ENCODE data around the gene FOXS1. TPM values are rescaled to one million over a fixed set of nuclear protein-coding genes. Genes with fewer than 3 reads are reported as not detected.

Gene FOXS1
- total and polyA plus RNA-seq, 7 donors, result 0.59 to 3.8 (median 0.87) TPM

DNA sequence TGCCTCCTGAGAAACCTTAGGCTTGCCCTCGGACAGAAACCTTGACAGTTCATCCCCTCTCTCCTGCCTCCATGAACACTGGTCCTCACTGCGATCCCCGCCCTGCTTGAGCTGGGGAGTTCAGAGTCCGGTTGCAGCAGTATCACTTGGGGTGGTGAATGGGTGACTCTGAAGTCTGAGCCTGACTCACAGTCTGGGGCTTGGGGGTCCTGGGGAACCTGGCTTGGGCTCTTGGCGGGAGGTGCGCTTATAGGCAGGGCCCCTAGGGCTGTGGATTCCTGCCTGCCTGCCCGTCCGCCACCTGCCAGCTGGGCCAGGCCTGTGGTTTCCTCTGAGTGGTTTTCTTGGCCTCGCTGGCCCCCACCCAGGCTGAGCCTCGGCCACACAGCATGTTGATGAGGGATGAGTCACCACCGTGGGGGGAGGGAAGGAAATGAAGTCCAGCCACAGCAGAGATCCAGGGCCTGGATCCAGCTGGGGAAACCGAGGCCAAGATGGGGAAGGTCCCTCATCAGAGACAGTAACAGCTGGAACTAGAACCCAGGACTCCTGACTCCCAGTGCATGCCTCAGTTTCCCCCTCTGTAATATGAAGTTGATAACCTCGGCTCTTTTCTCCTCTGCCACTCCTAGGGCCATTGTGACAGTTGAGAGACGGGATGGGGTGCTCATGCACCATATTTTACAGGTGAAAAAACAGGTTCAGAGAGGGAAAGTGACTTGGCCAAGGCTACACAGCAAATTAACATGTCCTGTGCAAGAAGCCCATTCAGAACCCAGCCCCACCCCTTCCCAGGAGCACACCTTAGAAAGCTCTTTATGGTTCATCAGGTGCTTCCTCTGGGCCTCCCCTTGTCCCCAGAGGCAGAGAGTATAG lies 9.2 kb downstream of the FOXS1 start:
- 19 to 27% (median 19%) methylated on average over 14 of the region's 14 CpGs for WGBS, 3 donors
- Histone ChIP-seq H3K9me3 (no peaks in the 10 kb centered on the region), H3K36me3 (ENCODE audit: insufficient read depth in 1 of 2, low read depth in 1 of 2) (peaks cover 0 to 42% of the 10 kb centered on the region in 2 donors), H3K4me3 (no peak overlapping the region), H3K4me1 (peaks cover 31% of the 10 kb centered on the region), H3K27me3 (ENCODE audit: insufficient read depth in 3 of 3, low read length in 2 of 3) (no peaks in the 10 kb centered on the region), H3K27ac (peak overlapping the region; percentile 67)
- peak; percentile 81 to 93 (median 87) for ATAC-seq
- DNase-seq, result peak; percentile 90 to 94
- TF ChIP-seq, protein P1, sequence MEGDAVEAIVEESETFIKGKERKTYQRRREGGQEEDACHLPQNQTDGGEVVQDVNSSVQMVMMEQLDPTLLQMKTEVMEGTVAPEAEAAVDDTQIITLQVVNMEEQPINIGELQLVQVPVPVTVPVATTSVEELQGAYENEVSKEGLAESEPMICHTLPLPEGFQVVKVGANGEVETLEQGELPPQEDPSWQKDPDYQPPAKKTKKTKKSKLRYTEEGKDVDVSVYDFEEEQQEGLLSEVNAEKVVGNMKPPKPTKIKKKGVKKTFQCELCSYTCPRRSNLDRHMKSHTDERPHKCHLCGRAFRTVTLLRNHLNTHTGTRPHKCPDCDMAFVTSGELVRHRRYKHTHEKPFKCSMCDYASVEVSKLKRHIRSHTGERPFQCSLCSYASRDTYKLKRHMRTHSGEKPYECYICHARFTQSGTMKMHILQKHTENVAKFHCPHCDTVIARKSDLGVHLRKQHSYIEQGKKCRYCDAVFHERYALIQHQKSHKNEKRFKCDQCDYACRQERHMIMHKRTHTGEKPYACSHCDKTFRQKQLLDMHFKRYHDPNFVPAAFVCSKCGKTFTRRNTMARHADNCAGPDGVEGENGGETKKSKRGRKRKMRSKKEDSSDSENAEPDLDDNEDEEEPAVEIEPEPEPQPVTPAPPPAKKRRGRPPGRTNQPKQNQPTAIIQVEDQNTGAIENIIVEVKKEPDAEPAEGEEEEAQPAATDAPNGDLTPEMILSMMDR (IDR thresholded peaks at IDR 0.05), result no peak
- intact Hi-C loops (cut with DNase I), result loop anchor here in 1 of 2 donors (5.0 kb wide), 1 partner anchor 109 kb away; no protein-coding TSS in a partner anchor

DNA sequence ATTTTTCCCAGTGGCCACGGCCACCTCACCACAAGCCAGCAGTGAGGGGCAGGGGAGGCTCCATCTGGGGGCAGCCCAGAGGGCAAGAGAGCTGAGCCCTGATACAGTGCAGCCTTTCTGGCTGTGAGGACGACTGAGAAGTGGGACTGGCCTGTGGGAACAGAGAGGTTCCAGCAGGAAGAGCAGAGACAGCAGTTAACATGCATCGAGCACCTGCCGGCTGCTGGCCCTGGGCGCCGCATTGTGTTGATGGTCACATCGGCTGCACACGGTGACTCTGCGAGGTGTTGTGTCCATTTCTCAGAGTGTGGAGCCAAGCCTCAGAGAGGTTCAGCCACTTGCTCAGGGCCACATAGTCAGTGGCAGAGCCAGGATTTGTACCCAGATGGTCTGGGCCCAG lies 9.8 kb downstream of the FOXS1 start:
- peak in 2 of 4 donors; percentile 0 to 1 for ATAC-seq

DNA sequence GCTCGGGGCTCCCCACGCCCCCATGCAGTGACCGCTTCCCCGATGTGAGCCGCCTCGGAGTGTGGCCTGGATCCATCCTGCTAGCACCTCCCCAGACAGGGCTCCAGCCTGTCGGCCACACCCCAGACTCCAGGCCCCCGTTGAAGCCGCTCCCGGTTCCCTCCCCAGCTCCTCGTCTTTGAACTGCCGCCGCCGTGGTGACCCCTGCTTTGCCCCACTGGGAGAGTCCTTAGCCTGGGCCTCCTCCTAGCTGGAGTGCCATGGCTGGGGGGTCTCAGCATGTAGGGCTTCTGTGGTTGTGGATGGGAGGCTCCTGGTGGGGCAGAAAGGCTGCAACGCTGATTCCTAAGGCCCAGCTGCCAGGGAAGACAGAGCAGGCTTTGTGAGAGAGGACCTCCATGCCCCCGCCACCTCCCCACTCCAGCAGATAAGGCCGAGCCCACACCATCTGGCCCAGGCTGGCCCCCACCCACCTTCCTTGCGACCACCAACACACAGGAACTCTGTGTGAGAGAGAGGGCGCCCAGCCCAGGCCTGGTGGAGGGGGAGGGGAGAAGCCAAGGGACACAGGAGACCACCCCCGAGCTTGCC lies 11.4 kb downstream of the FOXS1 start:
- H3K9me3 ChIP-seq, result no peaks in the 10 kb centered on the region
- peak overlapping the region; percentile 53 for H3K27ac ChIP-seq
- peaks cover 31% of the 10 kb centered on the region for H3K4me1 ChIP-seq
- TF ChIP-seq, protein P1 (IDR thresholded peaks at IDR 0.05), result no peak
- ATAC-seq (no peak), DNase-seq (no peak)
- intact Hi-C loops (cut with DNase I), result no loop called here
- H3K4me3 ChIP-seq, result no peak overlapping the region
- H3K36me3 ChIP-seq (ENCODE audit: insufficient read depth in 1 of 2, low read depth in 1 of 2), result peaks cover 0 to 64% of the 10 kb centered on the region in 2 donors
- no peaks in the 10 kb centered on the region for H3K27me3 ChIP-seq (ENCODE audit: insufficient read depth in 3 of 3, low read length in 2 of 3)
- WGBS, 3 donors, result 69 to 74% (median 71%) methylated on average over 17 to 20 of the region's 20 CpGs

More for the DNA sequence above, 9.8 kb downstream of the FOXS1 start:
- 32 to 58% (median 44%) methylated on average over 9 of the region's 9 CpGs for WGBS, 3 donors
- intact Hi-C loops (cut with DNase I), result loop anchor here in 1 of 2 donors (5.0 kb wide), 1 partner anchor 108 kb away; no protein-coding TSS in a partner anchor
- Histone ChIP-seq H3K36me3 (ENCODE audit: insufficient read depth in 1 of 2, low read depth in 1 of 2) (peaks cover 0 to 49% of the 10 kb centered on the region in 2 donors), H3K9me3 (no peaks in the 10 kb centered on the region), H3K4me1 (peaks cover 31% of the 10 kb centered on the region), H3K27me3 (ENCODE audit: insufficient read depth in 3 of 3, low read length in 2 of 3) (no peaks in the 10 kb centered on the region), H3K4me3 (no peak overlapping the region), H3K27ac (peak overlapping the region; percentile 67)
- TF ChIP-seq, protein P1 (IDR thresholded peaks at IDR 0.05), result no peak
- DNase-seq, result no peak

DNA sequence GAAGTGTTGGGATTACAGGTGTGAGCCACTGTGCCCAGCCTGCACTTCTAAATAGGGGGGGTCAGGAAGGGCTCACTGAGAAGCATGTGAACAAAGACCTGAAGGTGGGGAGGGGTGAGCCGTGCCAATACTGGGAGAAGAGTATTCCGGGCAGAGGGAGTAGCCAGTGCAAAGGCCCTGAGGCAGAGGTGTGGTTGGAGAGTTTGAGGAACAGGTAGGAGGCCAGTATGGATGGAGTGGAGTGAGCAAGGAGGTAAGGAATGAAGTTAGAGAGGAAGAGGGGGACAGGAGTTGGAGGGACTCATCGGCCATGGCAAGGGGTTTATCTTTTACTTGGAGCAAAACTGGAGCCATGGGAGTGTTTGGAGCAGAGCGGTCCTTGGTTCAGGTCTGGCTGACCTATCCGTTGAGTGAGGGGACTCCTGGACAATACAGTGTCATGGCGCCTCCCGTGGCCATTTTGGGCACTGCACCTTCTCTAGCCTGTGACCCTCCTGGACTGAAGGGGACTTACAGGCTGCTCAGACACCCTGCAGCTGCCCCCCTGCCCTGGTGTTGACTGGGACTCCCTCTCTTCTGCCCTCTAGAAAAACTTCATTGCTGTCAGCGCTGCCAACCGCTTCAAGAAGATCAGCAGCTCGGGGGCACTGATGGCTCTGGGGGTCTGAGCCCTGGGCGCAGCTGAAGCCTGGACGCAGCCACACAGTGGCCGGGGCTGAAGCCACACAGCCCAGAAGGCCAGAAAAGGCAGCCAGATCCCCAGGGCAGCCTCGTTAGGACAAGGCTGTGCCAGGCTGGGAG lies 12.1 kb downstream of the FOXS1 start:
- Histone ChIP-seq H3K4me1 (peaks cover 31% of the 10 kb centered on the region), H3K4me3 (no peak overlapping the region), H3K9me3 (no peaks in the 10 kb centered on the region), H3K27ac (peak overlapping the region; percentile 53), H3K27me3 (ENCODE audit: insufficient read depth in 3 of 3, low read length in 2 of 3) (no peaks in the 10 kb centered on the region), H3K36me3 (ENCODE audit: insufficient read depth in 1 of 2, low read depth in 1 of 2) (peaks cover 0 to 71% of the 10 kb centered on the region in 2 donors)
- TF ChIP-seq, protein P1 (IDR thresholded peaks at IDR 0.05), result peak; percentile 74
- peak; percentile 75 to 85 for DNase-seq
- peak; percentile 38 to 63 (median 46) for ATAC-seq
- intact Hi-C loops (cut with DNase I), result no loop called here
- 56 to 62% (median 56%) methylated on average over 14 of the region's 14 CpGs for whole genome bisulfite sequencing, 3 donors
